DND-41 (cell line): ENCODE data around the gene MAGEA11.
"Not testable (repeated sequence)": the region's sequence is repeated elsewhere in the genome, so short reads cannot be mapped to it uniquely, and the experiment has no call there.

Experiments
- ATAC-seq: fragments of 200-7000 bp; cut with Tn5 transposase; 3 replicates; pipeline ENCODE4 v1.9.1; 2021; ENCODE audit warnings: low read depth; ENCODE audit not compliant: insufficient read depth
- DNase-seq: peaks from one replicate; pipeline ENCODE4 v3.0.0-alpha.2; 2020
- H2AFZ ChIP-seq: 2 replicates; pipeline ENCODE4 v1.6.0; 2012; ENCODE audit warnings: low read depth, low read length
- H3K27ac ChIP-seq: 2 replicates; pipeline ENCODE4 v1.5.1; 2012; ENCODE audit warnings: low read length, inconsistent platforms
- H3K27me3 ChIP-seq: fragments of 200-600 bp; sonication (generic); 2 replicates; pipeline ENCODE4 v1.6.0; 2012; ENCODE audit warnings: low read length, mild to moderate bottlenecking, inconsistent platforms; ENCODE audit not compliant: insufficient read depth, poor library complexity
- H3K36me3 ChIP-seq: 2 replicates; pipeline ENCODE4 v1.5.1; 2012; ENCODE audit warnings: low read length, inconsistent platforms; ENCODE audit not compliant: insufficient read depth
- H3K4me1 ChIP-seq: 2 replicates; pipeline ENCODE4 v1.5.1; 2012; ENCODE audit warnings: mild to moderate bottlenecking, low read length; ENCODE audit not compliant: insufficient read depth
- H3K4me2 ChIP-seq: 2 replicates; pipeline ENCODE4 v1.6.0; 2012; ENCODE audit warnings: mild to moderate bottlenecking, moderate library complexity, low read length, inconsistent platforms; ENCODE audit not compliant: insufficient read depth
- H3K4me3 ChIP-seq, 2 experiments: fragments of 200-600 bp in 1 of 2; shearing (Covaris generic) in 1 of 2; 2 replicates each; pipeline ENCODE4 v1.5.1; 2012 to 2016; ENCODE audit warnings: inconsistent platforms in 2 of 2, low read length in 2 of 2, mild to moderate bottlenecking in 2 of 2, low read depth in 1 of 2, moderate library complexity in 1 of 2
- H3K79me2 ChIP-seq: 2 replicates; pipeline ENCODE4 v1.6.0; 2012; ENCODE audit warnings: low read length, inconsistent platforms; ENCODE audit not compliant: insufficient read depth
- H3K9ac ChIP-seq: 2 replicates; pipeline ENCODE4 v1.6.0; 2012; ENCODE audit warnings: low read depth, mild to moderate bottlenecking, inconsistent platforms, low read length, moderate library complexity
- H3K9me3 ChIP-seq: 2 replicates; pipeline ENCODE4 v1.5.1; 2012; ENCODE audit warnings: low read length, moderate library complexity, mild to moderate bottlenecking, inconsistent platforms; ENCODE audit not compliant: insufficient read depth, severe bottlenecking
- H4K20me1 ChIP-seq: 2 replicates; pipeline ENCODE4 v1.6.0; 2012; ENCODE audit warnings: low read length; ENCODE audit not compliant: insufficient read depth
- CTCF ChIP-seq: IDR thresholded peaks from 2 replicates; pipeline ENCODE4 v1.5.1; 2012; ENCODE audit warnings: borderline replicate concordance, low read length, moderate library complexity, mild to moderate bottlenecking; ENCODE audit not compliant: poor library complexity, severe bottlenecking; ENCODE audit errors: extremely low read depth
- EZH2 ChIP-seq: IDR thresholded peaks from 3 replicates; pipeline ENCODE4 v1.6.1; 2012; ENCODE audit warnings: borderline replicate concordance, low read depth, mild to moderate bottlenecking, moderate library complexity, low read length, inconsistent platforms; ENCODE audit not compliant: severe bottlenecking

MAGEA11 gene

GRCh38 chrX:149757206-149758067 lies 45.6 kb downstream of the MAGEA11 start:
- DNase-seq (no peak), ATAC-seq (no peak)
- no peak for TF ChIP-seq CTCF
- no peak for TF ChIP-seq EZH2

GRCh38 chrX:149758068-149758714 lies 46.3 kb downstream of the MAGEA11 start:
- Histone ChIP-seq H3K36me3 (no peaks in the 10 kb centered on the region), H3K27me3 (peaks cover 3% of the 10 kb centered on the region), H3K9me3 (no peaks in the 10 kb centered on the region), H3K79me2 (no peaks in the 10 kb centered on the region), H2AFZ (no peak overlapping the region), H3K4me2 (no peak overlapping the region), H3K9ac (no peak overlapping the region), H3K4me3 (no peak overlapping the region), H4K20me1 (no peaks in the 10 kb centered on the region), H3K4me1 (no peaks in the 10 kb centered on the region), H3K27ac (no peak overlapping the region)
- TF ChIP-seq EZH2 = no peak
- TF ChIP-seq CTCF = no peak
- DNase-seq (no peak), ATAC-seq (no peak)

More at GRCh38 chrX:149757206-149758067, 45.6 kb downstream of the MAGEA11 start:
- no peak overlapping the region for H3K9ac ChIP-seq
- no peak overlapping the region for H2AFZ ChIP-seq
- H3K4me3 ChIP-seq = no peak overlapping the region
- H3K4me1 ChIP-seq = no peaks in the 10 kb centered on the region
- no peaks in the 10 kb centered on the region for H3K9me3 ChIP-seq
- H3K79me2 ChIP-seq = no peaks in the 10 kb centered on the region
- H3K27ac ChIP-seq = no peak overlapping the region
- H3K36me3 ChIP-seq = no peaks in the 10 kb centered on the region
- no peaks in the 10 kb centered on the region for H4K20me1 ChIP-seq
- peaks cover 3% of the 10 kb centered on the region for H3K27me3 ChIP-seq
- H3K4me2 ChIP-seq = no peak overlapping the region

GRCh38 chrX:149758715-149759078 lies 46.8 kb downstream of the MAGEA11 start:
- H3K36me3 ChIP-seq, DNase-seq, H2AFZ ChIP-seq, H3K9me3 ChIP-seq, H3K27me3 ChIP-seq, ATAC-seq, H3K79me2 ChIP-seq, H3K4me1 ChIP-seq, H3K9ac ChIP-seq, H3K4me2 ChIP-seq, H3K4me3 ChIP-seq, H4K20me1 ChIP-seq, H3K27ac ChIP-seq: not testable (repeated sequence)

- TF ChIP-seq CTCF (no peak), EZH2 (no peak)
- Histone ChIP-seq H2AFZ (no peak overlapping the region), H3K4me1 (no peaks in the 10 kb centered on the region), H3K36me3 (no peaks in the 10 kb centered on the region), H4K20me1 (no peaks in the 10 kb centered on the region), H3K9me3 (no peaks in the 10 kb centered on the region), H3K4me3 (no peak overlapping the region), H3K9ac (no peak overlapping the region), H3K27ac (no peak overlapping the region), H3K79me2 (no peaks in the 10 kb centered on the region), H3K27me3 (peaks cover 3% of the 10 kb centered on the region), H3K4me2 (no peak overlapping the region)
- ATAC-seq (no peak), DNase-seq (no peak)
Measured at GRCh38 chrX:149759824-149760223, 48.0 kb downstream of the MAGEA11 start.
